SK-MEL-5 (cell line): ENCODE measurements around the gene ESYT3. TPM values are rescaled to one million over a fixed set of nuclear protein-coding genes. Genes with fewer than 3 reads are reported as not detected.
"Not testable (repeated sequence)": the region's sequence is repeated elsewhere in the genome, so short reads cannot be mapped to it uniquely, and the experiment has no call there.

Experiments used
- DNase-seq: peaks from one replicate; pipeline ENCODE4 v3.0.0-alpha.2; 2016; ENCODE audit warnings: low read depth, low spot score
- in situ Hi-C: cut with HindIII; loops from 2 replicates; pipeline ENCODE4 v1.10.0; 2016; ENCODE audit warnings: low sequenced_read_pairs, high pct_unique_total_duplicates, low pct_unique_long_range_greater_than_20kb
- total RNA-seq: library from RNA; depleted of rRNA; stranded (reverse); fragments of >200 nt; shearing (Covaris generic); gene quantifications from 2 replicates; pipeline ENCODE4 v1.2.3, GENCODE V29; 2014

ESYT3 gene
- total RNA-seq, 1 experiment from 2014 or later, result 0.05 TPM

DNA sequence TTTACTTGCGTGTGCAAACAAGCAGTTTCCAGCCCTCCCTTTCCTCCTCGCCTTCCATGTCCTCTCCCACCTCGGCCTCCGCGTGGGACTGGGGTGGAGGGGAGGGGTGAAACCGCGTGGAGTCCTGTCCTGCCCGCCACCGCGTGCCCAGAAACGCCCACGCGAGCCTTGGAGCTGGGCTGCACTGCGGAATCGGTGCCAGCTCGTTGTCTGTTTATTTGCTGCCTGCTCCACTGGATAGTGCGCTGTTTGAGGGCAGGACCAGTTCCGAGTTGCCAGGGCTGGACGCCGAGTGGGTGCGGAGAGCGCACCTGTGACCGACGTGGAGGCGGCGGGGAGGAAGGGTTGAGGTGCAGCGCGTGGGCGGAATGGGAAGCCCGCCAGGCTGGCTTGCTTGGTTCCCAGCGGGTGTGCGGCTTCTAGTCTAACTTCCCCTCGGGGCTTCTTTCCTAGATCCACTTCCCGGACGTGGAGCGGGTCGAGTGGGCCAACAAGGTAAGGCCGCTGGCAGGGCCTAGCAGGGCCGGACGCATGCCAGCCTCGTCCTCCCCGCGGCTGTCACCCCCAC lies 17.3 kb downstream of the ESYT3 start:
- no peak for DNase-seq
- in situ Hi-C loops, result no loop called here

DNA sequence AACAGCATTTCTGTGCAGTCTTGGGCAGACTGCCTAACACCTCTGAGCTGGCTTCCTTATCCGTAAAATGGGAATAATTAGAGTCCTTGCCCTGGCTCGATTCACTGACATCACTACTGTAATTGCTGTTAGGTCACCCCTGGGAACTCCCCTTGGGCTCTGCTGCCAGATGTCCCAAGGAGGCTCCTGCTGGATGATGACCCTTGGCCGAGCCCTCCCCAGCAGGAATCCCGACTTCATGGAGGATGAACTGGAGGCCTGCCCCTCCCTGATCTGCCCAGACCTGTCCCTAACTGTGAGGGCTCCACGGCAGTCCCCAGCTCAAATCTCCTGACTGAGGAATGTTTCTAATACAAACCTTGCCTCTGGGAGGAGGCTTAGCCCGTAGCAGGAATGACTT lies 18.0 kb downstream of the ESYT3 start:
- DNase-seq, result no peak
- in situ Hi-C loops, result no loop called here

DNA sequence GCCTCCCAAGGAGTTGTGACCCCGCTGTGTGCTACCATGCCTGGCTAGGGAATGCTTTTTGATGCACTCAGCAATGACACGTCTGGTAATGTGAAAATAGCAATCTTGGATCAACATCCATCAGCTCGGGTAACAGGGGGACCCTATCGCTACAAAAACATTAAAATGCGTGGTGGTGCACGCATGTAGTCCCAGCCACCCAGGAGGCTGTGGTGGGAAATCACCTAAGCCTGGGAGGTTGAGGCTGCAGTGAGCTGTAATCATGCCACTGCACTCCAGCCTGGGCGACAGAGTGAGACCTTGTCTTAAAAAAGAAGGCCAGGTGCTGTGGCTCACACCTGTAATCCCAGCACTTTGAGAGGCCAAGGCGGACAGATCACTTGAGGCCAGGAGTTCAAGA lies 19.5 kb downstream of the ESYT3 start:
- in situ Hi-C loops, DNase-seq: not testable (repeated sequence)

DNA sequence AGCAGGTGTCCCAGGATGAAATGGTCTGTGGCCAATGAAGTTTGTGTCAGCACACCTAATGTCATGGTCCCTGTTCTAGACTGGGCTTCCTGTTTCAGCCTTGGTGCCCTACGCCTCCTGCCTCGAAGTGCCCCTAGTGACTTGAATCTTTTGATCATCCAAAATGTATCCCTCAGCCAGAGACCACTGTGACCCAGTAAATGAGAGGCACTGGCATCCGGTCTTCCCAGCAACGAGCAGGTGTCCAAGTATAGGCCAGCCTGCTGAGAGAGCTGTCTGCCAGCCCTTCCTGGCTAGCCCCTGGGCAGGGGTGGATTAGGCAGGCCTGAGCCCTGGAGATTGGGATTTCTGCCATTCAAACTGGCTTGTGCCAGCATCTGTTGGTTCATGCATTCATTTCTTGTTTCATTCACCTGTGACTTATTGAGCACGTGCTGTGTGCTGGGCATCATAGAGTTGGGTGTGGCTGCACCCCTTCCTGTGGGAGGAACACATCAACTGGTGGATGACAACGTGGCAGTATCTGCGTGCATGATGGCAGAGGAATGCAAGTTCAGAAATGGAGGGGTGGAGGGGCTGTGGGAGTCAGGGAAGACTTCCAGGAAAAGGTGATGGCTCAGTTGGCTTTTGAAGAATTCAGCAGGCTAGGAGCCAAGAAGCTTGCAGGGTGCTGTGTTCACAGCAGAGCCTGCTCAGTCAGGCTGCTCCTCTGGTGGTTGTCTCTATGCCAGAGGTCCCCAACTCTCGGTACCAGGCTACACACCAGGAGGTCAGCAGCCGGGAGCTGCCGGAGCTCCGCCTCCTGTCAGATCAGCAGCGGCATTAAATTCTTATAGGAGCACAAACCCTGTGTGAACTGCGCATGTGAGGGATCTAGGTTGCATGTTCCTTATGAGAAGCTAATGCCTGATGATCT lies 21.6 kb downstream of the ESYT3 start:
- no peak for DNase-seq
- in situ Hi-C loops, result no loop called here

DNA sequence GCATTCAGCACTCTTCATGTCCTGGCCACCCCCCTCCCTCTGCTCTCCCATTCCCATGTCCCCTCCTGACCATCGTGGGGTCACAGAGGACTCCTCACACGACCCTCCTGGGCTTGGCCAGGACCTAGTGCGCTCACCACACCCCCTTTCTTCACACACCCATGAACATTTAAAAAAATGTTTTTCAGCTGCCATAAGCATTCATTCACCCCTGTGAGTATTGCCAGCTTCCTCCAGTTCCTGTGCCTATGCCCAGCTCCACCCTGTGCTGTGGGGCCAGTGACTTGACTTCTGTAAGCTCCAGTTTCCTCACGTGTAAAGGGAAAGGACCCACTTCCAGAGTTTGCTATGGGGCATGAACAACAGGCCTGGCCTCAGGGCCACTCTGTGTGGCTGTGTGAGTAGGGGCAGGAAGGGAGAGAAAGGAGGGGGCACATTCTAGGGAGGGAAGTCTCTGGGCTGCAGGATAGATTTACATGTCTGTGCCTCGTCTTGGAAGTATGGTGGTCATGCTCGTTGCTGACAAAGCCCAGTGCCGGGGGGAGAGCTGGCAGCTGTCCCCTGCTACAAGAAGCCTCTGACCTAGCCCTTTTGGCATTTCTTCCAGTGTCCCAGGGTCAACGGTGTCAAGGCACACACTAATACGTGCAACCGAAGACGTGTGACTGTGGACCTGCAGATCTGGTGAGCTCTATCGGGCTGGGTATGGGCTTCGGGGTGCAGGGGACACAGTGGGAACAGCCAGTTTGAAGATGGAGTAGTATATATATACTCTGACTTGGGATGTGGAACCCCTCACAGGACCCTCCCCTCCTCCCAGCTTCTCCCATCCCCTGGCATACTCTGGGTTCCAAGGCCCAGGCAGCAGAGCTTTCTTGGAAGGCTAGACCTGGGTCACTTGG lies 22.8 kb downstream of the ESYT3 start:
- no peak for DNase-seq
- in situ Hi-C loops, result no loop called here

DNA sequence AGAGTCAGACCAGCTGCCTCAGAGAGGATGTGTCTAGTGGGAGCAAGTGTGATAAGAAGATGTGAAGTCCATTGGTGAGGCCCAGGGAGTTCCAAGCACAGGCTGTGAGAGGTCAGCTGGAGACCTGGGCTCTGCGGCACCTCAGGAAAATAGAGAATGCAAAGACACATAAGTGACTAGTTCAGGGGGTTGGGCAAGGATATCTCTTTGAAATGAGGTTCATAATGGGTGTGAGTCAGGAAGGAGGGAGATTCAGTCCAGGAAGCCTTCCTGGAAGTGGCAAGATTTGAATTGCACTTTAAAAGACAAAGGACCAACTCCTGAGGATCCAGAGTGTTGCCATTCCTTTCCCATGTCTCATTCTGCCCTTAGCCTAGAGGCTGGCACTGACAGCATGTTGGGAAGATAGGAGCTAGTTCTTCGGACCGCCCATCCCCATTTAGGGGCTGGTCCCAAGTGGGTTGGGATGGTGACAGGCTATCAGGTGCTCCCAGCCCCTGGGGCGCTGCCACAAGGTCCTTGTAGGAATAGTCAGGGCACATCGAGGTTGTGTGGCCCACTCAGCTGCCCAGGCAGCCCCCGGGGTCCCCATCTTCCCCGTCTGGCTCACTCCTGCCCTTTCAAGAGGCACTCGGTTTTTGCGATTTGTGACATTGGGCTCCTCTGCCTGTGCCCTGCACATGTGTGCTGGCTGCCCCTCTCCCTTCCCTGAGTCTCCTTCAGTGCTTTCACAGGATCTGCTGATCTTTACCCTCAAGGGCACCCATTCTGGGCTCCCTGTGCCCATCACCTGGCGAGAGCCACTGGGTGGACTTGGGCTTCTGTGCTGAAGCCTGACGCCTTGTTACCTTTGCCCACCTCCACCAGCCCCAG lies 23.7 kb downstream of the ESYT3 start:
- in situ Hi-C loops, result no loop called here
- no peak for DNase-seq

DNA sequence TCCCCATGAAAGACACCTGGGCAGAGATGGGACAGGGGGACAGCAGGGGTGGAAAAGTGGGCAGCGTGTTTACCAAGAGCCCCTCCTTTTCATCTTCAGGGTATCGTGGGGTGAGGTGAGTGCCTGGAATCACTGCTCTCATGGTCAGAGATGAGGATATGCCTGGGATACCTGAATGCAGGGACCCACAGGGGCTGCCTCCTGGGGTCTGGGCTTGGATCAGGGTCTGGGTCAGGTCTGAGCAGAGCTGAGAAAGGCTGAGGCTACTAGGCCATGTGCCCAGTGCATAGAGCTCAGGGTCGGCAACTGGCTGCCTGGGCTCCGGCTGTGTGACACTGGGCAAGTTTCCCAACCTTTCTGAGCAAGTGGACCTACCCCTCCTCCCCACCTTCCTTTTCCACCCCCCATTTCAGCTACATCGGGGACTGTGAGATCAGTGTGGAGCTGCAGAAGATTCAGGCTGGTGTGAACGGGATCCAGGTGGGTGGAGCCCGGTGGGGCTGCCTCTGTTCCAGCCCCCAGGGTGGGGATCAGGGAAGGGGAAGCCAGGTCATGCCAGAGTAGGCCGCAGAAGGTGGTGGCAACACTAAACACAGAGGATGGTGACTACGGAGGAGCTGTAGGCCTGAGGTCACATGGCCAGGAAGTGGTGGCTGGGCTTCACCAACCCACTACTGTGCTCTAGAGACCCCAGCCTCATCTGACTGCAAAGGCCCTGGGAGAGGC lies 24.5 kb downstream of the ESYT3 start:
- DNase-seq, result no peak
- in situ Hi-C loops, result no loop called here

DNA sequence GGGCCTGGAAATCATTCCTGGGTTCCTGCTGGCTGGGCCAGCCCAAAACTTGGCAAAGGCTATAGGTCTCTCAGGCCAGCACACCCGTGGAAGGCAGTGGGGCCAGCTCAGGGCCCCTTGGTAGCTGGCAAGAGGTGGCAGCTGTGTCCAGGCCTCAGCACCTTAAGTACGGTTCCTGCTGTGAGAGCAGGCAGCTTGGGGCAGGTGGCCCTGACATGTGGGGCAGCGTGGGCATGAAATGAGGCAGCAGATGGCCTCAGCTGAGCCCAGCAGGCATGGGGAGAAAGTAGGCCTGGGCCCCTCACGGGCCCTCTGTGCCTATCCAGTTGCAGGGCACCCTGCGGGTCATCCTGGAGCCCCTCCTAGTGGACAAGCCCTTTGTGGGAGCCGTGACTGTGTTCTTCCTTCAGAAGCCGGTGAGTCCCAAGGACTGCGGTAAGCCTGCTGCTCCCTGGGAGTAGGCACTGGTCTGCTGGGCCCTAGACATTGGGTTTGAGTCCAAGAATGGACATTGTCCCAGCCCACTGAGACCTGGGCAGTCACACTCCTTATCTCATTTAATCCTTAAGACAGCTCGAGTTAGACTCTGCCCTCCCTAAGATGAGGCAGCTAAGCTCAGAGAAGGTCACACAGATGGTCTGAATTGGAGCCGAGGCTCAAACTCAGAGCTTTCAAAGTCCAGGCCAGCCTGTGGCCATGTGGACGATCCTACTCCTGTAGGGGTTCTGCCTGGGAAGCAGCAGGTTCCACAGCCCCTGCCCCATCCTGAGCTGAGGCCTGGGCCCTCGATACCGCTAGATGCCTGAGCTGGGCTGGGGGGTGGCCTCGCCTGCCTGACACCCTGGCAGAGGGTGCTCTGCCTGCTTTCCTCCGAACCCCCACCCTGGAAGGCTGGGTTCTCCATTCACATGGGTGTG lies 25.5 kb downstream of the ESYT3 start:
- DNase-seq, result peak; percentile 14
- in situ Hi-C loops, result no loop called here

DNA sequence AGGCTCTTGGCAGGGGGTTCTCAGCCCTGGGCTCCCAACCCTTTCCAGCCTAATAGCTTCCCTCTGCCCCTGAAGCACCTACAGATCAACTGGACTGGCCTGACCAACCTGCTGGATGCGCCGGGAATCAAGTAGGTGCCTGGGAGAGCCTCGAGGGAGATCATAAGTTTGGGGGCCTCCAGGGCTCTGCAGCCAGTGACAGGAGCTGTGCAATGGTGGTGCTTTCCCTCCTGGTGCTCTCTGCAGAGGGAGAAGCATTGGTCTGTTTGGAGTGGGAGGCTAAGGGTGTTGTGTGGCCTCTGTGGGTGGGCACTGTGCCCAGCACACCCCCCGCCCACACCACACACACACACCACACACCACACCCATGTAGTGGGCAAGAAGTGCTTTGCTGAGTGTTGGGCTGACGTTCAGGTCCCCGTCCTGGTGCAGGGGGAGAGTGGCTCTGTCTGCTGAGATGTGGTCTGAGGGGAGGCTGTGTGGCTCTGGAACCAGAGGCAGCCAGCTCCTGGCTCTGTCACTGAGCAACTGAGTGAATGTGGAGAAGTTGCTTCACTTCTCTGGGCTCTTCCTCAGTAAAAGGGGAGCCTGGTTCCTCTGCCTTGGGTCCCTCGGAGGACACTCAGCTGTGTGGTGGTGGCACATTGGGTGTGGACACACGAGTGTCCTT lies 26.3 kb downstream of the ESYT3 start:
- in situ Hi-C loops, result no loop called here
- DNase-seq, result no peak

DNA sequence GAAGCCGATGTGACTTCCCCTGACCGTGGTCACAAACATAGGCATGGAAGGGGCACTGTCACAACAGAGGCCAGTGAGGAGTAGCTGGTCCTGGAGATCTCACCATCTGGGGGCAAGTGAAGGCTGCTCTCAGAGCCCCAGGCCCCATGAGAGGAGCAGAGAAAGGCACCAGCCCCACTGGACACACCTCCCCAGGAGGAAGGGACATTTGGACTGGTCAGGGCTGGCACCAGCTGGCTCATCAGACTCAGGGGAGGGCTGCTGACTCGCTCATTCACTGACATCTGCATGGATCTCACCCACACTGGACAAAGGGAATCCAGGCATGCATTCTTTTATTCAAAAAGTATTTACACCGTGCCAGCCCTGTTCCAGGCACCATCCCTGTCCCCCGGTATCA lies 26.8 kb downstream of the ESYT3 start:
- no peak for DNase-seq
- in situ Hi-C loops, result no loop called here

DNA sequence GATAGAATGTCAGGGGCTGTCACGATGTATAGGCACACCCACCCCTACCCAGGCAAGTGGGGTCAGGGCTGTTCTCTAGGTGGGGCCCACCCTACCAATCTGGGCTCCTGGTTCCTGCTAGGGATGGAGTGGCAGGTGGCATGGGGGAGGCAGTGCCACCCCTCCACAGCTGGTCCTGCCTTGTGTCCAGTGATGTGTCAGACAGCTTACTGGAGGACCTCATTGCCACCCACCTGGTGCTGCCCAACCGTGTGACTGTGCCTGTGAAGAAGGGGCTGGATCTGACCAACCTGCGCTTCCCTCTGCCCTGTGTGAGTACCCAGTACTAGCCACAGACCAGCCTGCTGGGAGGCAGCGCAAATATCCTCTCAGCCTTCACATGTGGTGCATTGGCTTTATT lies 27.5 kb downstream of the ESYT3 start:
- in situ Hi-C loops, result no loop called here
- DNase-seq, result no peak

DNA sequence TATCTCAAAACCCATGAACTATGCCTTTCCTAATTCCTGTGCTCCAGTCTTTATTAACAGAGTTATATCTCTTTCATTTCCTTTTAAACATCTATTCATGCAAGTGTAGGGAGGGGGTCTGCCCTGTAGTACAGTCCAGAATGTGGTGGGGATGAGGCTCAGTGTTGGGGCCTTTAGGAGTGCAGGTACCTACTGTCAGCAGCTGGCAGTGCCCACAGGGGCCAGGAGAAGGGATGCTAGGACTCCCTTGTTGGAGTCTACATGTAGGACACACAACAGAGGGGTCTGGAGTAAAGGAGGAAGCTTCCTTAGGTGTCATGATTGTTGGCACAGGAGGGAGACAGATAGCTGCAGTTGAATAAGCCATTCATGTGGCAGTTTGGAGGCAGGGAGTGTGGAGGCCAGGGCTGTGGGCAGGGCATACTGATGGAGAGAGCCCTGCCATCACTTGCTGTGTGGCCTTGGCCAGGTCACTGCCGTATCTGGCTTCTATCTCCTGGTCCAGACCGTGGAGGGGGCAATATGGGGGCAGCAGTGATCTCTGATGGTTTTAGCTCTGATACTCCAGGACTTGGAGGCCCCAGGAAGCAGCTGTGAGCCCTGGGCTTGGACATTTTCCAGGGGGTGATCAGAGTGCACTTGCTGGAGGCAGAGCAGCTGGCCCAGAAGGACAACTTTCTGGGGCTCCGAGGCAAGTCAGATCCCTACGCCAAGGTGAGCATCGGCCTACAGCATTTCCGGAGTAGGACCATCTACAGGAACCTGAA lies 29.5 kb downstream of the ESYT3 start:
- in situ Hi-C loops, result no loop called here

DNA sequence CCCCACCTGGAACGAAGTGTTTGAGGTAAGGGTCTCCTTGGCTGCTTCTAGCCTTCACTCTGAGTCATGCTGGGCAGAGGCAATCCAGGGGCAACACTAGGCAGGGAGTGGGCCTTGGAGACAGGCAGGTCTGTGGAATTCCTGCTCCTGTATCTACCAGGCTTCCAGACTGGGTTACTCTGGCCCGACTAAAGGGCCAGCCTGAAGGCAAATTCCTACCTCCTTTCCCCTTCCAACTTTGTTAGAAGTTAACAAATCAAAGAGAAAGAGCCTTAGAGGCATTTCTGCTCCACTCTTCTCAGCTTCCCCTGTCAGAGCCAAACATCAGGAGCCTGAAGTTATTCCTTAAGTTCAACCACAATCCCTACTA lies 30.1 kb downstream of the ESYT3 start:
- no peak for DNase-seq
- in situ Hi-C loops, result no loop called here

More for the DNA sequence above, 29.5 kb downstream of the ESYT3 start:
- no peak for DNase-seq

DNA sequence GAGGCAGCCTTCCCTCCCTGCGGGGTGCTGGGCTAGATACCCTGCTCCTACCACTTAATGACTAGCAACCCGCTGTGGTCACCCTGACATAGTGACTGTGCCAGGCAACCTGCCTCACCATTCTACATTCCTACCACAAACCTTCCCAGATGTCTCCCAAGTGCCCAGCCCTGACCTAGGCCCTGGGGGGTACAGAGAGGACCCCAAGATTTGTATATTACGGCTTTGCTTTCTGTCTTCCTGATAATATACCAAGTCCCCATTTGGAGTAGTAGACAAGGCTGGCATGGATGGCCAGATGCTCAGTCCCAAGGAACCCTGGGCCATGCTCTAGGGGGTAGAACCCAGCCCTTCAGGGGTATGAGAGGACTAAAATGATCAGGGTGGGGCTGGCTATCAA lies 31.0 kb downstream of the ESYT3 start:
- in situ Hi-C loops, result no loop called here
- DNase-seq, result no peak

DNA sequence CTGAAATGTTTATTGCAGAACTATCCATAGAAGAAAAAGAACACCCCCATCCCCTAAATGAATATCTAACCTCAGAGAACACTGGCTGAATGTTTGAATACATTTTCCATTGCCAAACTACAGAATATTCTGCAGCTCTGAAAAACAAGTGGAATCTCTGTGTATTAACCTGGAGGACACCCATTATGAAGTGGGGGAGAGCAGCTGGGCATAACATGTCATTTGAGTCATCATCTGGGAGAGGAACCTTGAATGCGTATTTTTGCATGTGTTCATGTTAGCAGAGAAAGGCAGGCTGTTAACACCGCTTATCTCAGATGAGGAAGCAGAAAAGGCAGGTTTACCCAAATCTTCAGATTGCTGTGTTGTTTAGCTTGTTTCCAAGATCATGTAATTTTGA lies 31.5 kb downstream of the ESYT3 start:
- in situ Hi-C loops, result no loop called here
- DNase-seq, result no peak
